Endodermal cell (in vitro differentiated cells): ENCODE data around the gene STK17B. TPM values are rescaled to one million over a fixed set of nuclear protein-coding genes. Genes with fewer than 3 reads are reported as not detected.

ENCODE experiments used
- DNase-seq: peaks from one replicate; pipeline ENCODE4 v3.0.0-alpha.2; 2017
- H3K27ac ChIP-seq: 2 replicates; pipeline ENCODE4 v1.5.1; 2013; ENCODE audit warnings: mild to moderate bottlenecking, low read depth, low read length, moderate library complexity
- H3K27me3 ChIP-seq: 2 replicates; pipeline ENCODE4 v1.6.1; 2013; ENCODE audit warnings: mild to moderate bottlenecking, low read length, moderate library complexity; ENCODE audit not compliant: insufficient read depth, control insufficient read depth, poor library complexity, severe bottlenecking
- H3K36me3 ChIP-seq: 2 replicates; pipeline ENCODE4 v1.7.0; 2013; ENCODE audit warnings: mild to moderate bottlenecking, low read length, moderate library complexity; ENCODE audit not compliant: control insufficient read depth, insufficient read depth
- H3K4me1 ChIP-seq: one replicate; pipeline ENCODE4 v1.7.0; 2013; ENCODE audit warnings: low read length; ENCODE audit not compliant: control insufficient read depth, insufficient read depth
- H3K4me3 ChIP-seq: 2 replicates; pipeline ENCODE4 v1.5.1; 2013; ENCODE audit warnings: mild to moderate bottlenecking, low read length, moderate library complexity
- H3K9ac ChIP-seq: 2 replicates; pipeline ENCODE4 v1.6.1; 2013; ENCODE audit warnings: mild to moderate bottlenecking, low read length, moderate library complexity; ENCODE audit not compliant: poor library complexity, severe bottlenecking; ENCODE audit errors: extremely low read depth
- H3K9me3 ChIP-seq: 2 replicates; pipeline ENCODE4 v1.6.1; 2013; ENCODE audit warnings: mild to moderate bottlenecking, low read length, moderate library complexity; ENCODE audit not compliant: control insufficient read depth
- H3K27ac Mint-ChIP-seq: 2 replicates; pipeline ENCODE4 v1.8.0; 2020; ENCODE audit warnings: mixed read lengths
- H3K27me3 Mint-ChIP-seq: 2 replicates; pipeline ENCODE4 v1.8.0; 2021; ENCODE audit warnings: mild to moderate bottlenecking, mixed read lengths; ENCODE audit not compliant: insufficient read depth
- H3K36me3 Mint-ChIP-seq: 2 replicates; pipeline ENCODE4 v1.8.0; 2020; ENCODE audit warnings: low read depth, mixed read lengths
- H3K4me1 Mint-ChIP-seq: 2 replicates; pipeline ENCODE4 v1.8.0; 2020; ENCODE audit warnings: mixed read lengths
- H3K4me3 Mint-ChIP-seq: 2 replicates; pipeline ENCODE4 v1.8.0; 2020; ENCODE audit warnings: mild to moderate bottlenecking, moderate library complexity, mixed read lengths
- H3K9me3 Mint-ChIP-seq: 2 replicates; pipeline ENCODE4 v1.8.0; 2020; ENCODE audit warnings: mild to moderate bottlenecking, mixed read lengths
- WGBS, 2 experiments: methylation state at CpG; one replicate each; pipeline versions ENCODE4 v1.1.5 to v1.1.7; 2013; ENCODE audit warnings: missing lambda C conversion rate in 2 of 2, mixed read lengths in 1 of 2; ENCODE audit not compliant: insufficient coverage in 1 of 2, insufficient read length in 1 of 2; 5-methylcytosine and 5-hydroxymethylcytosine counted together
- total RNA-seq, 2 donors: library from RNA; stranded (reverse); fragmentation: NEBNext Ultra II Directional in 1 of 2; extraction: Animal tissue kit (Norgen Biotek cat#: 25700) in 1 of 2; gene quantifications; 2 replicates in 1 of 2; 3 replicates in 1 of 2; pipeline ENCODE4 v1.2.1, GENCODE V29; 2021
- TF ChIP-seq, protein P1 (sequence below): fragments of 200-600 bp; sonication (generic); conservative IDR thresholded peaks from 2 replicates; pipeline ENCODE4 v1.5.0; 2021; ENCODE audit warnings: antibody characterized with exemption, mild to moderate bottlenecking

STK17B gene
- total RNA-seq, 2 donors from 2014 or later: 6.2 to 10.8 TPM

DNA sequence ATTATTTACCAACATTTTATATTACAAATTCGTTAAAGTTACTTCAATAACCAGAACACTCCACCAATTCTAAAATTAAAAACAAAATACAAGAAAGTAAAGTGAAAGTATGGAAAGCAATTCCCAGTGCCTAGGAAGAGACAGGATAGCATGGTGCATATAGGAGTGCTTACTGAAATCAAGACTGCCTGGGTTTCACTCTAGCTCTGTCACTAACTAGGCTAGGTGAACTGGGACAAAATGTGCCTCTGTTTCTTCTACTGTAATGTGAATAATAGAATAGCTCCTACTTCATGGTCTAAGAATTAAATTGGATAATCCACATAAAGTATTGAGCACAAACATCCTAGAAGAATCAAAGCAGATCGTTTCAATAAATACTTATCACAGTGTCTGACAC, 22.6 kb downstream of the STK17B start:
- no peaks in the 10 kb centered on the region for H3K9me3 ChIP-seq
- peaks cover 2% of the 10 kb centered on the region for H3K9me3 Mint-ChIP-seq
- H3K27ac Mint-ChIP-seq: no peak overlapping the region
- no peak overlapping the region for H3K4me3 Mint-ChIP-seq
- no peaks in the 10 kb centered on the region for H3K27me3 Mint-ChIP-seq
- no peak overlapping the region for H3K27ac ChIP-seq
- WGBS, 2 experiments: 94 to 100% methylated on average over 1 of the region's 2 CpGs
- DNase-seq: no peak
- H3K4me3 ChIP-seq: no peak overlapping the region
- H3K27me3 ChIP-seq: no peaks in the 10 kb centered on the region
- H3K36me3 ChIP-seq: no peaks in the 10 kb centered on the region
- no peaks in the 10 kb centered on the region for H3K4me1 Mint-ChIP-seq
- H3K9ac ChIP-seq: no peak overlapping the region
- H3K36me3 Mint-ChIP-seq: peaks cover 13% of the 10 kb centered on the region
- no peaks in the 10 kb centered on the region for H3K4me1 ChIP-seq
- TF ChIP-seq, protein P1, sequence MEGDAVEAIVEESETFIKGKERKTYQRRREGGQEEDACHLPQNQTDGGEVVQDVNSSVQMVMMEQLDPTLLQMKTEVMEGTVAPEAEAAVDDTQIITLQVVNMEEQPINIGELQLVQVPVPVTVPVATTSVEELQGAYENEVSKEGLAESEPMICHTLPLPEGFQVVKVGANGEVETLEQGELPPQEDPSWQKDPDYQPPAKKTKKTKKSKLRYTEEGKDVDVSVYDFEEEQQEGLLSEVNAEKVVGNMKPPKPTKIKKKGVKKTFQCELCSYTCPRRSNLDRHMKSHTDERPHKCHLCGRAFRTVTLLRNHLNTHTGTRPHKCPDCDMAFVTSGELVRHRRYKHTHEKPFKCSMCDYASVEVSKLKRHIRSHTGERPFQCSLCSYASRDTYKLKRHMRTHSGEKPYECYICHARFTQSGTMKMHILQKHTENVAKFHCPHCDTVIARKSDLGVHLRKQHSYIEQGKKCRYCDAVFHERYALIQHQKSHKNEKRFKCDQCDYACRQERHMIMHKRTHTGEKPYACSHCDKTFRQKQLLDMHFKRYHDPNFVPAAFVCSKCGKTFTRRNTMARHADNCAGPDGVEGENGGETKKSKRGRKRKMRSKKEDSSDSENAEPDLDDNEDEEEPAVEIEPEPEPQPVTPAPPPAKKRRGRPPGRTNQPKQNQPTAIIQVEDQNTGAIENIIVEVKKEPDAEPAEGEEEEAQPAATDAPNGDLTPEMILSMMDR: no peak

DNA sequence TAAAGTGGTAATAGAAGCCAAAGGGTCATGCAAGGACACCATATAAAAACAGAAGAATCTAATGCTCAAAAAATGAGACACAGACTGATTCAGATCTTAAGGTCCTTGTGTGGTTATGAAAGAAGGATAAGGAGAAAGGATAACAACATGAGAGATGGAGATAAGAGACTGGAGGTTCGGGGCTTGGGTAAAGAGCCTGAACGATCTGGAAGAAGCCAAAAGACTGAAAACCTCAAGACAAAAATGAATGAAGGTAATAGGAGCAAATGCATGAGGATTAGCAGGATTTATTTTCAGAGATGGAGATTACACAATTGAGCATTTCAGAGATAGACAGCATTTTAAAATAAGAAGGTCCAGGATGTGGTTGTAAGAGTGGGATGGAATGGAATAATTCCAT, 26.1 kb downstream of the STK17B start:
- H3K9me3 Mint-ChIP-seq: no peaks in the 10 kb centered on the region
- H3K27ac Mint-ChIP-seq: no peak overlapping the region
- H3K4me3 Mint-ChIP-seq: no peak overlapping the region
- H3K36me3 Mint-ChIP-seq: peaks cover 7% of the 10 kb centered on the region
- no peak overlapping the region for H3K9ac ChIP-seq
- H3K9me3 ChIP-seq: no peaks in the 10 kb centered on the region
- H3K4me3 ChIP-seq: no peak overlapping the region
- 92 to 96% methylated on average over 2 of the region's 2 CpGs for WGBS, 2 experiments
- no peak for DNase-seq
- H3K27me3 Mint-ChIP-seq: no peaks in the 10 kb centered on the region
- H3K27ac ChIP-seq: no peak overlapping the region
- TF ChIP-seq, protein P1: no peak
- peaks cover 5% of the 10 kb centered on the region for H3K36me3 ChIP-seq
- no peaks in the 10 kb centered on the region for H3K27me3 ChIP-seq
- no peaks in the 10 kb centered on the region for H3K4me1 Mint-ChIP-seq
- H3K4me1 ChIP-seq: no peaks in the 10 kb centered on the region

DNA sequence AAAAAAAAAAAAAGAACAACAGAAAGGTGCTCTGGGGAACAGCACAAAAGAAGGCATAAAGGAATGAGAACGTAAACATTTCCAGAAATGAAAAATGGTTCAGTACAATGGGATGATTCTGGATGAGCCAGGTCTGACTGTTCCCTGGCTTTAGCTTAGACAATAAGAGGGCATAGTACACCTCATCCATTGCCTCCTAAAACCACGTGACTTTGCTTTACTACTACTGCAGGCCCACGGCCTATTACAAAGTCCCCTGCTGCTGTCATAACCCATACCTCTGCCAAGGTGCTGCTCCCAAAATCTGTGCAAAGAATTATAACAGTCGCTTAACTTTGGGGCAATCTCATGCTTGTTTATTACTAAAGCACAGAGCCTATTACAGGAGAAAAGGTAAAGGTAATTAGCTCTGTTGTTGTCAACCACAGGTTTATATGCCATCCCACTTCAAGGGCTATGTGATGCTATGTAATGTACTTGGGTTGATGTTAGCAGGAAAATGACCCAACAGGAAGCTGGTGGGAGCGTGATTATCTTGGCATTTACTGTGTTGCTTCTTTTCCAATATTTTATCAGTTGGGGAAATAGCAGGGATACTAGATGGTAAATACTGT, 26.8 kb downstream of the STK17B start:
- no peaks in the 10 kb centered on the region for H3K9me3 ChIP-seq
- no peak overlapping the region for H3K4me3 Mint-ChIP-seq
- no peaks in the 10 kb centered on the region for H3K27me3 Mint-ChIP-seq
- TF ChIP-seq, protein P1: no peak
- no peaks in the 10 kb centered on the region for H3K9me3 Mint-ChIP-seq
- H3K4me3 ChIP-seq: no peak overlapping the region
- no peaks in the 10 kb centered on the region for H3K4me1 Mint-ChIP-seq
- no peak overlapping the region for H3K27ac ChIP-seq
- H3K4me1 ChIP-seq: no peaks in the 10 kb centered on the region
- peaks cover 5% of the 10 kb centered on the region for H3K36me3 ChIP-seq
- H3K9ac ChIP-seq: no peak overlapping the region
- H3K27me3 ChIP-seq: no peaks in the 10 kb centered on the region
- 90 to 93% methylated on average over 5 of the region's 5 CpGs for WGBS, 2 experiments
- peaks cover 7% of the 10 kb centered on the region for H3K36me3 Mint-ChIP-seq
- H3K27ac Mint-ChIP-seq: no peak overlapping the region
- DNase-seq: no peak
